Measurements from ENCODE around the gene ABCC9. TPM values are rescaled to one million over a fixed set of nuclear protein-coding genes. Genes with fewer than 3 reads are reported as not detected.

Gene ABCC9
- total RNA-seq, 4 donors from 2014 or later: 12.5 to 41.6 (median 27.3) TPM

DNA sequence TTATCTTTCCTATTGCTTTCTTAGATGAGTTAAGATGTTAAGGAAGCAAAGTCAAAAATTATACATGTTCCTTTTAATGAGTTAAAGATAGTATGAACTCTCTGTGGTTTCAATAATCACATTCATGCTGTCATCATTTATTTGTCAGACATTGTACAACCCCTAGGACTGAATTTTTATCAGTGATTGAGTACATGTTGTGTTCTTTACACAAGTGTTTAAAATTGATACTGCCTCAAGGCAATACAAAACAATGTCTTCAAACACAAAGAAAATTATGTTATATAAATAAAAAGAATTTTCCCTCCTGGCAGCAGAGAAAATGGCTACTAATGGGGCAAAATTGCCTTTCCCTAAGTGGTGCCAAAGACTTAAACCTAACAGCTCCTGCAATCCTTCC is 132.1 kb downstream of the ABCC9 start:
- Histone ChIP-seq H3K27ac (no peak overlapping the region), H3K36me3 (no peaks in the 10 kb centered on the region), H3K4me3 (no peak overlapping the region), H3K4me1 (no peaks in the 10 kb centered on the region), H3K9me3 (no peaks in the 10 kb centered on the region), H3K27me3 (no peaks in the 10 kb centered on the region)
- no peak for DNase-seq (ENCODE audit: low spot score in 2 of 2)
- no peak for TF ChIP-seq POLR2A (IDR thresholded peaks at IDR 0.05)
- TF ChIP-seq, protein P1, sequence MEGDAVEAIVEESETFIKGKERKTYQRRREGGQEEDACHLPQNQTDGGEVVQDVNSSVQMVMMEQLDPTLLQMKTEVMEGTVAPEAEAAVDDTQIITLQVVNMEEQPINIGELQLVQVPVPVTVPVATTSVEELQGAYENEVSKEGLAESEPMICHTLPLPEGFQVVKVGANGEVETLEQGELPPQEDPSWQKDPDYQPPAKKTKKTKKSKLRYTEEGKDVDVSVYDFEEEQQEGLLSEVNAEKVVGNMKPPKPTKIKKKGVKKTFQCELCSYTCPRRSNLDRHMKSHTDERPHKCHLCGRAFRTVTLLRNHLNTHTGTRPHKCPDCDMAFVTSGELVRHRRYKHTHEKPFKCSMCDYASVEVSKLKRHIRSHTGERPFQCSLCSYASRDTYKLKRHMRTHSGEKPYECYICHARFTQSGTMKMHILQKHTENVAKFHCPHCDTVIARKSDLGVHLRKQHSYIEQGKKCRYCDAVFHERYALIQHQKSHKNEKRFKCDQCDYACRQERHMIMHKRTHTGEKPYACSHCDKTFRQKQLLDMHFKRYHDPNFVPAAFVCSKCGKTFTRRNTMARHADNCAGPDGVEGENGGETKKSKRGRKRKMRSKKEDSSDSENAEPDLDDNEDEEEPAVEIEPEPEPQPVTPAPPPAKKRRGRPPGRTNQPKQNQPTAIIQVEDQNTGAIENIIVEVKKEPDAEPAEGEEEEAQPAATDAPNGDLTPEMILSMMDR (IDR thresholded peaks at IDR 0.05): no peak
- no peak for TF ChIP-seq EP300 (IDR thresholded peaks at IDR 0.05)

DNA sequence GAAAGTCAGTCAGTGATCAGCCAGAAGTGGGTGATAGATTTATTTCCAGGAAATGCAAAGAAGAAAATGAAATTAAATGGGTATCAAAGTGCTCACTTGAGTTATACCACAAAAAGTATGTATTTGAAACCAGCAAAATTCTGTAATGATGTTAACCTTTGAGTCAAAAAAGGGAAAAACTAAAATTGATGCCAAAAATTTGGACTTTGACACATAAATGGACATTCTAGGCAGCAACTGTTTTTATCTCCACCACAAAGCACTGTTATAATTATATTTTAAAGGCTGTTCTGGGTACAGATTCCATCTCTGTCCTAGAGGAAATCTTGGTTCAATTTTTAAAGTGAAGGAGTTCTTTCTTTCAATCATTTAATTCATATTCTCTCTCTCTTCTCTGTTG is 135.0 kb downstream of the ABCC9 start:
- no peak for DNase-seq (ENCODE audit: low spot score in 2 of 2)
- Histone ChIP-seq H3K9me3 (no peaks in the 10 kb centered on the region), H3K4me3 (no peak overlapping the region), H3K36me3 (no peaks in the 10 kb centered on the region), H3K27me3 (no peaks in the 10 kb centered on the region), H3K4me1 (no peaks in the 10 kb centered on the region), H3K27ac (no peak overlapping the region)
- TF ChIP-seq EP300 (IDR thresholded peaks at IDR 0.05) (no peak), POLR2A (IDR thresholded peaks at IDR 0.05) (no peak)
- TF ChIP-seq, protein P1 (IDR thresholded peaks at IDR 0.05): no peak

DNA sequence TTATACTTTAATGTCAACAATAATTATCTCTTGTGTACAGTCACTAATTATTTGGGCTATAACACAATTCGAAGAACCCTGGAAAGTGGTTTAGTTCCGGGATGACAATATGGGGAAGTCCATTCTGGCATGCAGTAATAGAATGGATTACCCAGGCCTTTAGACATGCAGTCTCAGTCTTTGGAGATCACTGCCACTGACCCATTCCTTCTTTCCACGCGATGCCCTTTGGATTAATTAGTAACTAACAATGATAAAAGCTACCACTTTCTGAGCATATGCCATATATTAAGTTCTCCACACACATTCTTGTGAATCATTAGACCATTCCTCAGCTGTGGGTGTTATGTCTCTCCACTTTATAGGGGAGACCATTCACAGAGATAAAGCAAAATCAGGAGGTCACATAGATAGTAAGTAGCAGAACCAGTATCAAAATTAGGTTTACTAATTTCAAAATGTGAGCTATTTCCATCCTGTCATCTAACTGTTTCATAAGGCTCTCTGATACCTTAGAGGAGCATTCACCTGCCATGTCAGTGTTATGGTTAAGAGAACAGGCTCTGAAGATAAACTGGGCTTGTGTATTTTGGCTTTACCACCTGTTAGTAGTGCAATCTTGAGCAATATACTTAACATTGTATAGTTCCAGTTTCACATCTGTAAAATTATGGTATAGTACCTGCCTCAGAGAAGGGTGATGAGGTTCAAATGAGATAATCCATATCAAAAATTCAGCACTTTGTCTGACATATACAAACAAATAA is 139.5 kb downstream of the ABCC9 start:
- Histone ChIP-seq H3K27me3 (no peaks in the 10 kb centered on the region), H3K4me1 (no peaks in the 10 kb centered on the region), H3K4me3 (no peak overlapping the region), H3K9me3 (no peaks in the 10 kb centered on the region), H3K36me3 (no peaks in the 10 kb centered on the region), H3K27ac (no peak overlapping the region)
- 86 to 92% methylated on average over 4 of the region's 4 CpGs for WGBS, 2 donors
- TF ChIP-seq, protein P1 (IDR thresholded peaks at IDR 0.05): no peak
- TF ChIP-seq POLR2A (IDR thresholded peaks at IDR 0.05): no peak
- no peak for TF ChIP-seq EP300 (IDR thresholded peaks at IDR 0.05)
- no peak for DNase-seq (ENCODE audit: low spot score in 2 of 2)

DNA sequence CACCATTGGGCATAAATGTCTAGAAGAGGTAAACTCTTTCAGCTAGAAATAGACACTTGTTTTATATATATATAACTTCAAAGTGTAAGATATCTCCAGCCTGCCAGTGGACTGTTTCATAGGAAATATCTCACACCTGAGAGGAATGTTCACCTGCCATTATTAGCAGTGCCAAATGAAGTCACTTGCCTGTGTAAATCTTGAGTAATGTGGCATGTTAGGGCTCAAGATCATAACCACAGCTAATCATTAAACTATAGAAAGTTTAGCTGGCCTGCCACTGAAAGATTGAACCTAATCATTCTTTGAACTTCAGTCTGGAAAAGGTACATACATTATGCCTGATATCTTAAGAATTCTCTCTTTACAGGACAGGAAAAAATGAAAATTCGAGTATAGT is 141.2 kb downstream of the ABCC9 start:
- WGBS, 2 donors: 85% methylated on average over 1 of the region's 1 CpG
- no peak overlapping the region for H3K27ac ChIP-seq

DNA sequence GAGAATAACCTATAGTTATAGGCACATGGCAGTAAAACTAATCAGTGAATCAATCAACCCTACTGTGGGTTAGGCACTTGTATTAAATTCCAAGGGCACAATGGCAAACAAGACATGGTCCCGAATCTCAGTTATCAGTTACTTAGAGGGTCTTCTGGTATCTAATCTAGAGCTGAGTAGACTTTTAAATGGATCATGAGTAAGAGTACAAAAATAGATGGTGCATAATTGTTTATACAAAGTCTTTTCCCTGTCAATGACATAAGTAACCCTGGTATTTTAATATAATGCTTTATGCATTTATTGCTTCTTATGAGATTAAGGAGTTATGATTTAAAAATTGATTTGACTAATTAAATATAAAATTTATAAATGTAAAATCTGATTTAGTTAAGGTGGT is 143.7 kb downstream of the ABCC9 start:
- Histone ChIP-seq H3K4me3 (no peak overlapping the region), H3K27me3 (no peaks in the 10 kb centered on the region), H3K9me3 (peaks cover 0 to 3% (median 0%) of the 10 kb centered on the region in 4 donors), H3K4me1 (no peaks in the 10 kb centered on the region), H3K36me3 (no peaks in the 10 kb centered on the region), H3K27ac (no peak overlapping the region)
- WGBS, 2 donors: 86 to 88% methylated on average over 1 of the region's 1 CpG
- TF ChIP-seq, protein P1 (IDR thresholded peaks at IDR 0.05): no peak
- TF ChIP-seq POLR2A (IDR thresholded peaks at IDR 0.05) (no peak), EP300 (IDR thresholded peaks at IDR 0.05) (no peak)
- no peak for DNase-seq (ENCODE audit: low spot score in 2 of 2)

More for the DNA sequence above, 141.2 kb downstream of the ABCC9 start:
- Histone ChIP-seq H3K27me3 (no peaks in the 10 kb centered on the region), H3K36me3 (no peaks in the 10 kb centered on the region), H3K9me3 (no peaks in the 10 kb centered on the region), H3K4me3 (no peak overlapping the region), H3K4me1 (no peaks in the 10 kb centered on the region)
- TF ChIP-seq, protein P1 (IDR thresholded peaks at IDR 0.05): no peak
- no peak for TF ChIP-seq POLR2A (IDR thresholded peaks at IDR 0.05)
- no peak for TF ChIP-seq EP300 (IDR thresholded peaks at IDR 0.05)
- no peak for DNase-seq (ENCODE audit: low spot score in 2 of 2)
